ENCODE data around the gene PHGDH.

- no peak for TF ChIP-seq CTCF (IDR thresholded peaks at IDR 0.05; ENCODE audit: insufficient read depth, low read length)
- no peak for TF ChIP-seq POLR2AphosphoS5 (IDR thresholded peaks at IDR 0.05; ENCODE audit: low read depth)
- TF ChIP-seq SPI1 (IDR thresholded peaks at IDR 0.05; ENCODE audit: borderline replicate concordance, low read depth), result no peak
- TF ChIP-seq, protein P1, sequence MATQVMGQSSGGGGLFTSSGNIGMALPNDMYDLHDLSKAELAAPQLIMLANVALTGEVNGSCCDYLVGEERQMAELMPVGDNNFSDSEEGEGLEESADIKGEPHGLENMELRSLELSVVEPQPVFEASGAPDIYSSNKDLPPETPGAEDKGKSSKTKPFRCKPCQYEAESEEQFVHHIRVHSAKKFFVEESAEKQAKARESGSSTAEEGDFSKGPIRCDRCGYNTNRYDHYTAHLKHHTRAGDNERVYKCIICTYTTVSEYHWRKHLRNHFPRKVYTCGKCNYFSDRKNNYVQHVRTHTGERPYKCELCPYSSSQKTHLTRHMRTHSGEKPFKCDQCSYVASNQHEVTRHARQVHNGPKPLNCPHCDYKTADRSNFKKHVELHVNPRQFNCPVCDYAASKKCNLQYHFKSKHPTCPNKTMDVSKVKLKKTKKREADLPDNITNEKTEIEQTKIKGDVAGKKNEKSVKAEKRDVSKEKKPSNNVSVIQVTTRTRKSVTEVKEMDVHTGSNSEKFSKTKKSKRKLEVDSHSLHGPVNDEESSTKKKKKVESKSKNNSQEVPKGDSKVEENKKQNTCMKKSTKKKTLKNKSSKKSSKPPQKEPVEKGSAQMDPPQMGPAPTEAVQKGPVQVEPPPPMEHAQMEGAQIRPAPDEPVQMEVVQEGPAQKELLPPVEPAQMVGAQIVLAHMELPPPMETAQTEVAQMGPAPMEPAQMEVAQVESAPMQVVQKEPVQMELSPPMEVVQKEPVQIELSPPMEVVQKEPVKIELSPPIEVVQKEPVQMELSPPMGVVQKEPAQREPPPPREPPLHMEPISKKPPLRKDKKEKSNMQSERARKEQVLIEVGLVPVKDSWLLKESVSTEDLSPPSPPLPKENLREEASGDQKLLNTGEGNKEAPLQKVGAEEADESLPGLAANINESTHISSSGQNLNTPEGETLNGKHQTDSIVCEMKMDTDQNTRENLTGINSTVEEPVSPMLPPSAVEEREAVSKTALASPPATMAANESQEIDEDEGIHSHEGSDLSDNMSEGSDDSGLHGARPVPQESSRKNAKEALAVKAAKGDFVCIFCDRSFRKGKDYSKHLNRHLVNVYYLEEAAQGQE (IDR thresholded peaks at IDR 0.05; ENCODE audit: insufficient replicate concordance, low read depth), result no peak
Measured at GRCh38 chr1:119686661-119687060, 25.1 kb upstream of the PHGDH start.

Data from HL-60 (cell line).